Omental fat pad (tissue), 4 donors: Measurements from ENCODE around the gene RDM1. TPM values are rescaled to one million over a fixed set of nuclear protein-coding genes. Genes with fewer than 3 reads are reported as not detected.

ENCODE experiments used
- ATAC-seq: fragments of 150-250 bp; one replicate; pipeline ENCODE4 v1.9.1; 2016; ENCODE audit warnings: mild to moderate bottlenecking, moderate library complexity; ENCODE audit not compliant: low FRiP score
- DNase-seq: peaks from one replicate; pipeline ENCODE4 v3.0.0-alpha.2; 2019; ENCODE audit warnings: low spot score
- total RNA-seq, 4 donors: library from RNA; depleted of rRNA; stranded (reverse); fragments of >200 nt; gene quantifications; one replicate each; pipeline ENCODE4 v1.1.0, GENCODE V29; 2016
- TF ChIP-seq, protein P1 (sequence below), 3 donors: fragments of 450-650 bp; IDR thresholded peaks; one replicate each; pipeline ENCODE4 v1.5.1; 2016 to 2017; ENCODE audit warnings: antibody characterized with exemption in 3 of 3, mild to moderate bottlenecking in 3 of 3, moderate library complexity in 2 of 3

The RDM1 gene, protein sequence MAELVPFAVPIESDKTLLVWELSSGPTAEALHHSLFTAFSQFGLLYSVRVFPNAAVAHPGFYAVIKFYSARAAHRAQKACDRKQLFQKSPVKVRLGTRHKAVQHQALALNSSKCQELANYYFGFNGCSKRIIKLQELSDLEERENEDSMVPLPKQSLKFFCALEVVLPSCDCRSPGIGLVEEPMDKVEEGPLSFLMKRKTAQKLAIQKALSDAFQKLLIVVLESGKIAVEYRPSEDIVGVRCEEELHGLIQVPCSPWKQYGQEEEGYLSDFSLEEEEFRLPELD
- total RNA-seq: not detected

DNA sequence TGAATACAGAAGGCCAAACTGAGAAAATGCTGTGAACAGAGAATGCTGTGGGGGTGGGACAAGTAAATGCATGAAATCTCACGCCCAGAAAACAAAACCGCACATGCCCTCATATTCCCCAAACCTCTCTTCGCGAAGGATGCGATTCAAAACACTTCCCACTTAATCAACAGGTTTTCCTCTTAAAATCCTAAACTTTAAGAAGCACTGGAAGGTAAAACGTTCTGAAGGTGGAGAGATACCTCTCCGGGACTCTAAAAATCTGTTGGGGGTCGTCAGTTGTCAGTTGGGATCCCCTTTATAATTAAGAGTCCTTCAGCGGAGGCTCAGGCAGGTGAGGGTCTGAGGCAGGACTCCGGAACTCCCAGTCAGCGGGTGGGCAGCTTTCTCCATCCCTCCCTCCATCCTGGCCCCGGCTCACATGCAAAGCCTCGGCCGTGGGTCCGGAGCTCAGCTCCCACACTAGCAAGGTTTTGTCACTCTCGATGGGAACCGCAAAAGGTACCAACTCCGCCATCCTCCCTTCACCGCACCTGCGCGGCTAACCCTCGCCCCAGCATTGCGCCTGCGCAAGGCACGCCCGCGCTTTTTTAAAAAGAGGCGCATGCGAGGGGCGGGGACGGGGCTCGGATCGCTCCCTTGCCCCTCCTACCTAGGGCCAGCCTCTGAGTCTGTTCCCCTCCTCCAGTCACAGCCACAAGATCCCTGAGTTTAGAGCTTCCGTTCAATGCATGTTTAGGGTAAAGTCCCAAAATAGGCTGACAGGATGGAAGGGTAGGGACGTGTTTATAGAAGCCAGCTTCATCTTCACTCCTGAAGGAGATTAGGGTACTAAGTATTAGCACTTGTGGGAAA, at the start of gene RDM1:
Gene RDM1 (minus strand): TSS at position 563 of the 855 bp plus-strand sequence. CDS start 46 bp downstream, at position 517.
- ATAC-seq: no peak
- TF ChIP-seq, protein P1, sequence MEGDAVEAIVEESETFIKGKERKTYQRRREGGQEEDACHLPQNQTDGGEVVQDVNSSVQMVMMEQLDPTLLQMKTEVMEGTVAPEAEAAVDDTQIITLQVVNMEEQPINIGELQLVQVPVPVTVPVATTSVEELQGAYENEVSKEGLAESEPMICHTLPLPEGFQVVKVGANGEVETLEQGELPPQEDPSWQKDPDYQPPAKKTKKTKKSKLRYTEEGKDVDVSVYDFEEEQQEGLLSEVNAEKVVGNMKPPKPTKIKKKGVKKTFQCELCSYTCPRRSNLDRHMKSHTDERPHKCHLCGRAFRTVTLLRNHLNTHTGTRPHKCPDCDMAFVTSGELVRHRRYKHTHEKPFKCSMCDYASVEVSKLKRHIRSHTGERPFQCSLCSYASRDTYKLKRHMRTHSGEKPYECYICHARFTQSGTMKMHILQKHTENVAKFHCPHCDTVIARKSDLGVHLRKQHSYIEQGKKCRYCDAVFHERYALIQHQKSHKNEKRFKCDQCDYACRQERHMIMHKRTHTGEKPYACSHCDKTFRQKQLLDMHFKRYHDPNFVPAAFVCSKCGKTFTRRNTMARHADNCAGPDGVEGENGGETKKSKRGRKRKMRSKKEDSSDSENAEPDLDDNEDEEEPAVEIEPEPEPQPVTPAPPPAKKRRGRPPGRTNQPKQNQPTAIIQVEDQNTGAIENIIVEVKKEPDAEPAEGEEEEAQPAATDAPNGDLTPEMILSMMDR (IDR thresholded peaks at IDR 0.05): no peak
- DNase-seq: peak; percentile 25

DNA sequence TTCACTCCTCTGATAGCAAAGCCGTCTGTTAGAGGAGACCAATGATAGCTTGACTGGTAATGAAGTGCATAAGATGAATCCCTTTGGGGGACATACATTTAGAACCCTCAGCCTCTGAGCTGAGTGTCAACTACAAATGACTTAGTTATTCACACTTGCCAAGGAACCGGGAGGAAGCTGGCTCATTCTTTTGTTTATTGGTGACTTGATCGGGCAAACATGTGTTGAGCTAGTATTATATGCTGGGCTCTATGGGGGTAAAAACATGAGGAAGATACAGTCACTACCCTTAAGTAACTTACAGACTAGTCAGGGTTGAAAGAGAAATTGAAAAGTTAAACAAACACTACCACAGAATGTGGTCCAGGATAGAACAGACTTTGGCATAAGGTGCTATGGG, 47.8 kb upstream of the RDM1 start:
- no peak for DNase-seq
- TF ChIP-seq, protein P1 (IDR thresholded peaks at IDR 0.05): no peak
- no peak for ATAC-seq

DNA sequence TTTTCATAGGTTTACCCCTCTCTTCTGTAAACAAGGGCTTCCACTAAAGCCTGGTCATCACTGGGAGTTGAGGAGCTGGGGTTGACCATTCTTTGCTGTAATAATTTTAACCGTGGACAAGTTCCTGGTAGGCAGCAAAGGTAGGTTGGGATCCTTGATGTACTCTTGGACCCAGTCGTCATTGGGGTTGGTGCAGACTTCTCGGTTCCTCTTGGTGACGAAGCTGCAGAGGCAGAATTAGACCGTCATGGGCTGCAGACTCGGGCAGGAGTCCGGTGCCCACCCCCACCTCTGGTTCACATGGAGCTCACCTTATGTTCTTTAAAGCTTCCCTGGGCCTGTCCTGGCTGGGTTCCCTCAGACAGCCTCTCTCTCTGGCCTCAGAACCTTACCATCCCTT, 46.9 kb upstream of the RDM1 start:
- ATAC-seq: no peak

DNA sequence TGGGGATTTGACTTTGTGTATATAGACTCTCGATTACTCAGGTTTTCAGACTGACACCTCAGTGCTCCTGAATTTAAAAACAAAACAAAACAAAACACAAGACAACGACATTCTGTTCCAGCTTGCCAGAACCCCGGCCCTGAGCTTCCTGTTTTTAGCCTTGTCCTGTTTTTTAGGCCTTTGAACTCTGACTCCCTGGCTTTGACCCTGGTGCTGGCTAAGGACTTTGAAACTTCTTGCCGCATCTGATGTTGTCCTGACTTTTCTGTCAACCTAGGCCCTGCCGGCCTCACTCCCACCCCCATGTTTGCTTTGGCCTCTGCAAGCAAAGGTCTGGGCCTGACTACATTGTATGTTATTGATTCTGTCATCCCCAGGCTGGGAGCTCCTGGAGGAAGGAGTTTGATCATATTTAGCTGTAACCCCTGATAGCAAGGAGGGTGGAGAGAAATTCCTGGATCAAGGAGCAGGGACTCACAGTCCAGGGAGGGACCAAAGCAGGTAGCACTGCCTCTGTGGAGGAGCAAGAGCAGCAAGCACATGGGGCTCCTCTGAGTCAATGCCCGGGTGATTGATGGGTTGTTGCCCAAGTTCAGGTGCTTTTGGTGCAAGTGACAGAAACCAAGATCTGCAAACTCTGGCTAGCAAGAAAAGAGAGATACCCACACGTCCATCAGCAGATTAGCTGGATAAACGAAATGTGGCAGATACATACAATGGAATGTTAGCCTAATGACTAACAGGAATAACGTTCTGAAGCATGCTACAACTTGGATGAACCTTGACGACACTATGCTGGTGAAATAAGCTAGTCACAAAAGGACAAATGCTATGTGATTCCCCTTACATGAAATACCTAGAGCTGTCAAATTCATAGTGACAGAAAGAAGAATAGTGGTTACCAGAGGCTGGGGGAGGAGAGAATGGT, 43.0 kb upstream of the RDM1 start:
- TF ChIP-seq, protein P1 (IDR thresholded peaks at IDR 0.05): no peak
- ATAC-seq: no peak
- no peak for DNase-seq

More for the DNA sequence above, 46.9 kb upstream of the RDM1 start:
- DNase-seq: no peak
- TF ChIP-seq, protein P1 (IDR thresholded peaks at IDR 0.05): no peak

DNA sequence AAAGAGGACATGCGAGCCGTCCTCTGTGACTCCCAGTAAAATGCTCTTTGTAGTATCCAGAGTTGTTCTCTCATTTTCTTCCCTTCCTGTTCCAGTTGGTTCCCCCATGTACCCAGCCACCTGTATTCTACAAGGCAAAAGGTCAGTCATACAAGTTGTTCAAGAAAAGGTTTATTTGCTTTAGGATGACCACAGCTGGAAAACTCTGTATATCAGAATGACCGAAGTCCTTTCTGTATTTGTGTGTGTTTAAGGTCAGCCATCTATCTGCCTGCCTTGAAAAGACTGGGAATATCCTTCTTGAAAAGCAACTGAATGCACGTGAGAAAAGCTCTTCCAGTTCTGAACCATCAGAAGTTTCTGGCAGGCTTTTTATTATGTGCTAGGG, 42.4 kb upstream of the RDM1 start:
- ATAC-seq (no peak), DNase-seq (no peak)
- TF ChIP-seq, protein P1 (IDR thresholded peaks at IDR 0.05): no peak

DNA sequence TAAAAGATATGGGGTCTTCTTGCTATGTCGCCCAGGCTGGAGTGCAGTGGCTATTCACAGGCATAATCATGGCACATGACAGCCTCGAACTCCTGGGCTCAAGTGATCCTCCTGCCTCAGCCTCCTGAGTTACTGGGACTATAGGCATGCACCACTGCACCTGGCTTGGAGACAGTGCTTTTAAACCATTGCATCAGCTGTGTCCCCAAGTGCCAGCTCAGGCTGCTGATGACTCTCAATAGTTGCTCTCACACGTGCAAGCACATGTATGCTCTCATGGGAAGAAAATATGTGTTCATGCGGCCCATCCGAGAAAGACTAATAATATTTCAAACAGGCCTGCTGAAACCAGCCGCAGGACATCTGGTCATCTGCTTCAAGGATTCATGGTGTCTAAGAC, 42.0 kb upstream of the RDM1 start:
- ATAC-seq: no peak
- TF ChIP-seq, protein P1 (IDR thresholded peaks at IDR 0.05): no peak
- no peak for DNase-seq
